DMS153 treated with DMSO at 0.1 percent for 48 hours (cell line): Measurements from ENCODE around the gene OVOL3.
A peak's percentile ranks its signal among the peaks of the same experiment; 100 is the strongest.
"Not testable (repeated sequence)": the region's sequence is repeated elsewhere in the genome, so short reads cannot be mapped to it uniquely, and the experiment has no call there.

Experiments
- DNase-seq: peaks from one replicate; lab custom pipeline; 2025; ENCODE audit not compliant: unreplicated experiment; lab: John Stamatoyannopoulos, UW

Gene OVOL3

DNA sequence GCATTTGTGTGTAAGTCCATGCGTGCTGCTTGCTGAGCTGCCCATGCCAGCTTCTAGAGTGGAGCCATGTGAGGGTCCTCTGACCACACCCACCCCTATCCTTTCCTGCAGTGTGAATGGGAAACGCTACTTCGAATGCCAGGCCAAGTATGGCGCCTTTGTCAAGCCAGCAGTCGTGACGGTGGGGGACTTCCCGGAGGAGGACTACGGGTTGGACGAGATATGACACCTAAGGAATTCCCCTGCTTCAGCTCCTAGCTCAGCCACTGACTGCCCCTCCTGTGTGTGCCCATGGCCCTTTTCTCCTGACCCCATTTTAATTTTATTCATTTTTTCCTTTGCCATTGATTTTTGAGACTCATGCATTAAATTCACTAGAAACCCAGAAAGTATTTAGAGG is 14.6 kb downstream of the OVOL3 start:
- DNase-seq, result no peak

DNA sequence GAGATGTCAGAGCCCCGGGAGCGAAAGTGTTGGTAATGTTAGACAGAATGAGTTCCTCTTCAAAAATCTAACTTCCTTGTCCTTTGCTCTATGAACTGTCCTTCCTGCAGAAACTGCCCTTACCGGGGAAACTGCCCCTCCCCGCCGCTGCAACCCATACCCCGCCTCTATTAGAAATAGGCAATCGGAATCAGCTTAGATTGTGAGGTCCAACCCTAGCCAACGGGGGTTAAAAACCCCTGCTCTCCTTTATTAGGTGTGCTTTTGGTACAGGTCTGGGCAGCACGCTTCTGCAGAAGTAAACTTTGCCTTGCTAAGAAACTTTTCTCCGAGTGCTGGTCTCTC is 17.4 kb downstream of the OVOL3 start:
- DNase-seq, result peak; percentile 51

DNA sequence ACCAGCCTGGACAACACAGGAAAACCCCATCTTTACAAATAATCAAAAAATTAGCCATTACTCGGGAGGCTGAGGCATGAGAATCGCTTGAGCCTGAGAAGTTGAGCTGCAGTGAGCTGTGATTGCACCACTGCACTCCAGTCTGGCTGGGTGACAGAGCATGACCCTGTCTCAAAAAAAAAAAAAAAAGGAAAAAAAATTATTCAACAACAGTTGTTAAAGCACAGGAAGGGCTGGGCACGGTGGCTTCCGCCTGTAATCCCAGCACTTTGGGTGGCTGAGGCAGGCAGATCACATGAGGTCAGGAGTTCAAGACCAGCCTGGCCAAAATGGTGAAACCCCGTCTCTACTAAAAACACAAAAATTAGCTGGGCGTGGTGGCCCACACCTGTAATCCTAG is 20.3 kb downstream of the OVOL3 start:
- DNase-seq, result not testable (repeated sequence)

DNA sequence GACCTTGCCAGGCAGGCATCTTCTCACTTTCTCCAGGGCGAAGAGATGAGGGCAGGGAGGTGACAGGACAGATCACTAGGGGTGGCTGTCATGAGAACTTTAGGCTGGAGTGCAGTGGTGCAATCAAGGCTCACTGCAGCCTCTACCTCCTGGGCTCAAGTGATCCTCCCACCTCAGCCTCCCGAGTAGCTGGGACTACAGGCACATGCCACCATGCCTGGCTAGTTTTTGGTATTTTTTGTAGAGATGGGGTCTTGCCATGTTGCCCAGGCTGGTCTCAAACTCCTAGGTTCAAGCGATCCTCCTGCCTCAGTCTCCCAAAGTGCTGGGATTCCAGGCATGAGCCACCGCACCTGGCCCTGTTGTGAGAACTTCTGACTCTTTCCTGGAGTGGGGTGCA is 23.9 kb downstream of the OVOL3 start:
- DNase-seq, result not testable (repeated sequence)

DNA sequence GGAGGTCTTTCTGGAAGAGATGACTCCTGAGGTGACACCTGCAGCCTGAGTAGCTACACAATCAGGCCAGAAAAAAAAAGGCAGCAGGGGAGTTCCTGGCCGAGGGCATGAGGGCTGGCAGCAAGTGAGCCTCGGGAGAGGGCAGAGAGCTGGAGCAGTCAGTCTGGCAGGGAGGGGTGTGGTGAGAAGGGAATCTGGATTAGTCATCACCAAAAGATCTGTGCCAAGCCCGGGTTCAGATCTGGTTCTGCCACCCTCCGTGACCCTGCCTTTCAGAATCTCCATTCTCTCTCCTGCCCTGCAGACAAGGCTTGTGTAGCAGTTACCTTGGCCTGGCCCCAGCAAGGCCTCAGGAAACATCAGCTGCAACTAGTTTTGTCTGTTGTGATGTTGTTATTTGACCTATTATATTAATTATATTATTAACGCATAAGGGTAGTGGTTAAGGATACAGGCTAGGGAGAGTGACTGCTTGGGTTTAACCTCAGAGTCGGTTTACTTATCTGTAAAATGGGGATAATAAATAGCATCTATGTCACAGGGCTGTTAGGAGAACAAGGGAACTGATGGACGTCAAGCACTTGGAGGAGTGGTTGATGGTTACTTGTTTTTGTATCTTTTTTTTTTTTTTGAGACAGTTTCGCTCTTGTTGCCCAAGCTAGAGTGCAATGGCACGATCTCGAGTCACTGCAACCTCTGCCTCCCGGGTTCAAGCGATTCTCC is 26.2 kb downstream of the OVOL3 start:
- peak; percentile 64 for DNase-seq

DNA sequence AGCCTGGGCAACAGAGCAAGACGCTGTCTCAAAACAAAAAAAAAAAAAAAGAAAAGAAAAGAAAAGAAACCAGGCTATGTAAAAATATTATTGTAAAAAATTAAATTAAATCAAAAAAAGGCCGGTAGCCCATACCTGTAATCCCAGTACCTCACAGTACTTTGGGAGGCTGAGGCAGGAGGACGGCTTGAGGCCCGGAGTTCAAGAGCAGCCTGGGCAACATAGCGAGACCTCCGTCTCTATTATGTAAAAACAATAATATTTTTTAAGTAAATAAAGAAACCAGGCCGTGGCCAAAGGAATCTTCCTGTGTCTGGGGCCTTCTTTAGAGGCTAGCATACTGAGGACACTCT is 28.2 kb downstream of the OVOL3 start:
- no peak for DNase-seq

DNA sequence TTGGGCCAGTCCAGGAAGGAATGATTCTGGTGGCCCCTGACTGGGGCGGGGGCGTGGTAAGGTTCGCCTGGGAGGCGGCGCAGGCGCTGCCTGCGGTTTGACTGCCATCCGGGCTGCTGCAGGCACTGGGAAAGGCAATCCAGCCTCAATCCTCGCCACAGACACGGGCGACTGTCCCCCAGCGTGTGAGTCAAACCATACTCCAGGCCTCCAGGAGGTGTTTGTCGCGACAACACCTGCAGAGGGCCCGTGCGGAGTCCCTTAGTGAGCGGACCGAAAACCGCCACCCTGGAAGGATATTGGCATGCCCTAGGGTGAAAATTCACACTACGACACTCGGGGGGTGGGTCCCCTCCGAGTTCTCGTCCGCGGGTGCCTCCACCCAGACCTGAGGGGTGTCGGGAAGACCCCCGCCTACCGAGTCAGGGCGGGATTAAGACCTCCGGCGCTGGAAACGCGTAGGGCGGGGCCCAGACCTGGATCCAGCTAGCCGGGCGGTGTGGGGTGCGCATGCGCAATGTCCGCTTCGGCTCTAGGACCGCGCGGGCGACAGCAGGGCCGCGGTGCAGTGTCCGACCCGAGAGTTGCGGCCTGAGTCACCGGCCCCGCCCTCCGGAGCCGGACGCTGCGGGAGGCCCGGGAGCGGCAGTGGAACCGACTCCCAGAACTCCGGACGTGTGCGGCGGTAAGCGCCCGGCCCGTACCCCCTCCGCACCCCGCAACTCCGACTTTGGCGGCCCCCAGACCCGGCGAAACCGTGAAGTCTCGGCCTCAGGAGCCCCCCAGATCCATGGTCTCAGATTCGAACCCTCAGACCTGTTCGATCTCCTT is 28.7 kb downstream of the OVOL3 start, which contains the start of gene CAPNS1:
TSS of gene CAPNS1 (plus strand) at position 594 of the 831 bp plus-strand sequence. CDS start 946 bp downstream, outside the sequence.
- peak; percentile 94 for DNase-seq

DNA sequence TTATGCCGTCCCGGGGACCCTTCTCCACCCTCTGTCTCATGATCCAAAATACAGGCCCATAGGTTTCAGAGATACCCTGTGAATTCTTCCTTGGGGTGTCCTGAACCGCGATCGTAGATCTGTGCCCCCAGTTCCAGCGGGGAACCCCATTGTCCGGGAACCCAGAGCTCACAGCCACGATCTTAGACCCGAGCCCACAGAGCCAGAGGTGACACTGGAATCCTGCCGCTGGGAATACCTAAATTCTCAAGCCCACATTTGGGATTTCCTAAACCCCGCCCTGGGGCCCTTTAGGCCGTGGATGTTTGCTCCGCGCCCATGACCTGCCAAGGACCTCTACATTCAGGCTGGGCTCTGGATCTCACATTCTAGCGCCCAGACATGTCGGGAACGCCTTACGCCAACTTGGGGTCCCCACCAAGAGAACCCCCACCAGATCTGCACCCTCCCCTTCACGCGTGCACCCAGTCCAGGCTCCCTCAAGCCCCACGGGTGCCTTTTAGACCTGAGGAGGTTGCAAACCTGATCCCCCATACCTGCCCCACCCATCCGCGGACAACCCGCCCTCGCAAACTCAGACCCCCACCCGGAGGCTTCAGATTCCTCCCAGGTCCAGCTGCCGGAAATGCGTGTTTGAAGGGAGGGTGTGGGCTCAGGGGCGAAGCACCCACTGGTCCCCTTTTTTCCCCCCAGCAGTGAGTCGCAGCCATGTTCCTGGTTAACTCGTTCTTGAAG is 29.5 kb downstream of the OVOL3 start:
- DNase-seq, result peak; percentile 7

DNA sequence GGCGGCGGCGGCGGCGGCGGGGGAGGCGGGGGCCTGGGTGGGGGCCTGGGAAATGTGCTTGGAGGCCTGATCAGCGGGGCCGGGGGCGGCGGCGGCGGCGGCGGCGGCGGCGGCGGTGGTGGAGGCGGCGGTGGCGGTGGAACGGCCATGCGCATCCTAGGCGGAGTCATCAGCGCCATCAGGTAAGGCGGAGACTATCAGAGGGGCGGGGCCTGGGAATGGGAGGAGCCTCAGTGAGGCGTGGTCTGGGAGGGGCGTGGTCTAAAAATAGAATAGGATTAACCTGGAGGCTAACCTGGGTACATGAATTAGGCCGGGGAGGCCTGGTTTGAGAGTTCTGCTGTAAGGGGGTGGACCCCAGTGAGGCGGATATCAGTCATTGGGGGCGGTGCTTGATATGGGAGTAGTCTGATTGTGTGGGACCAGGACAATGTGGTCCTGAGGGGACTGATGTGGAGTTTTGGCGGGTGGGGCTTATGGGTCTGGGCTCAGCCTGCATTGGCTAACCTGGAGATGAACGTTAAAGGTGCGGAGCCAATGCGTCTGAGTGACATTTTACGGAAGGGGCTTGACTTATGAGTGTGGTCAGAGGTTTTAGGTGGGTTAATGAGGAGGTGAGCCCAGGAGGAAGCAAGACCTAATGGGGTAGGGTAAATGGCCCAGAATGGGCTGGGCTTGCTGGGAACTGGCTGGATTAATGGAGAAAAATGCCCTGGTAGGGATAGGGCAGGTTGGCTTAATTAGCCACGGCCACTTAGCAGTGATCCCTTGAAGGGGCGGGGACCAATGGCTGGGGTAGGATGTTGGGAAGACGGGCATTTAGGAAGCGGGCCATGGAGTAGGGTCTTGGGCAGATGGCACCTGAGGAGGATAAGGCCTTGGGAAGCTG is 30.3 kb downstream of the OVOL3 start:
- peak; percentile 69 for DNase-seq

DNA sequence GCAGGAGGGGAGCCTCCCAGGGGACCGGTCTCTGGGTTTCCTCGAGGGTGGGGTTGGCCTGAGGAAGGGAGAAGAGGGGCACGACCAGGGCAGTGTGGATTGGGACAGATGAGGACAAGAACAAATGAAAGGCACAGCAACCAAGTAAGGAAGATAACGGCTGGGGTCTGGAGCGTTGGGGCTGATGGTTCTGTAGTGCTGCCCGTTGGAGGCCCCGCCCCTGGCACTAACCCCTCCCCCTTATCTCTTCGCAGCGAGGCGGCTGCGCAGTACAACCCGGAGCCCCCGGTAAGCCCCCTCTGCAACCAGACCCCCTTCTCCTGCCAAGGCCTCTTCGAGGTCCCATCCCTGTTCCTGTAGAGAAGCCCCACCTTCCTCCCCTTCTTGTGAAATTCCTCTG is 31.1 kb downstream of the OVOL3 start:
- DNase-seq, result no peak

DNA sequence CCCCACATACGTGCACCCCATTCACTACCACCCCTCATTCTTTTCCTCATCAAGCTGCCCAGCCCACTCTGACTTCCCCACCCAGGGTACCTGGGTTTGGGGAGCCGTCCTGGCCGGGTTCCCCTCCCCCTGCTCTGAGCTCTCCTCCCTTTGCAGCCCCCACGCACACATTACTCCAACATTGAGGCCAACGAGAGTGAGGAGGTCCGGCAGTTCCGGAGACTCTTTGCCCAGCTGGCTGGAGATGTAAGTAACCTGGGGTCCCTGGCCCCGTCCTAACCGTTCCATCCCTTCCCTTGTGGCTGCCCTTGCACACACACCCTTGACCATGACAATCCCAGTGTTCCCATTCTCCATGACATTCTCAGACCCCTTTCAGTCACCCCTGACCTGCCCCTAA is 31.6 kb downstream of the OVOL3 start:
- no peak for DNase-seq

DNA sequence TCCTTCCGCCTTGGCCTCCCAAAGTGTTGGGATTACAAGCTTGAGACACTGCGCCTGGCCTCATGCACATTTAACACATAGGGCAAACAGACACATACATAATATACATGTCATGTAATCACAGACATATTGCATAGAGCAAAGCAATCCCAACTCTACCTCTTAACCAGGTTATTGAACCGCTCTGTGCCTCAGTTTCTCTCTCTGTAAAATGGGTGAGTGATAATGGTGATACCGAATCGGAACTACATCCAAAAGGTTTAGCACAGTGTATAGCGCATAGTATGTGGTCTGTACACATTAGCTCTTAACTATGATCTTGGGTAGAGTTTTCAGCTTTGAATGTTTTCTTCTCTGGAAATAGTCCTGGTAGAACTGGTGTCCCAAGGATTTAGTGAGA is 33.7 kb downstream of the OVOL3 start:
- DNase-seq, result no peak

DNA sequence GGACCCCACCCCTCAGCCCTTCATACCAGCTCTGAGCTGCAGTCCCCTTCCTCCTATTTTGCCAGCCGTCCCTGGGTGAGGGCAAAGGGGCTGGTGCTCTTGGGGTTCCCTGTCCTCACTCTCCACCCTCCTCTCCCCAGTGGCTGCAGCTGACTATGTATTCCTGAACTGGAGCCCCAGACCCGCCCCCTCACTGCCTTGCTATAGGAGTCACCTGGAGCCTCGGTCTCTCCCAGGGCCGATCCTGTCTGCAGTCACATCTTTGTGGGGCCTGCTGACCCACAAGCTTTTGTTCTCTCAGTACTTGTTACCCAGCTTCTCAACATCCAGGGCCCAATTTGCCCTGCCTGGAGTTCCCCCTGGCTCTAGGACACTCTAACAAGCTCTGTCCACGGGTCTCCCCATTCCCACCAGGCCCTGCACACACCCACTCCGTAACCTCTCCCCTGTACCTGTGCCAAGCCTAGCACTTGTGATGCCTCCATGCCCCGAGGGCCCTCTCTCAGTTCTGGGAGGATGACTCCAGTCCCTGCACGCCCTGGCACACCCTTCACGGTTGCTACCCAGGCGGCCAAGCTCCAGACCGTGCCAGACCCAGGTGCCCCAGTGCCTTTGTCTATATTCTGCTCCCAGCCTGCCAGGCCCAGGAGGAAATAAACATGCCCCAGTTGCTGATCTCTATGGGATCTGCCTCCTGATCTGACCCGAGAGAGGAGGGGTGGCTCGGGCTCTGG is 38.9 kb downstream of the OVOL3 start:
- no peak for DNase-seq

DNA sequence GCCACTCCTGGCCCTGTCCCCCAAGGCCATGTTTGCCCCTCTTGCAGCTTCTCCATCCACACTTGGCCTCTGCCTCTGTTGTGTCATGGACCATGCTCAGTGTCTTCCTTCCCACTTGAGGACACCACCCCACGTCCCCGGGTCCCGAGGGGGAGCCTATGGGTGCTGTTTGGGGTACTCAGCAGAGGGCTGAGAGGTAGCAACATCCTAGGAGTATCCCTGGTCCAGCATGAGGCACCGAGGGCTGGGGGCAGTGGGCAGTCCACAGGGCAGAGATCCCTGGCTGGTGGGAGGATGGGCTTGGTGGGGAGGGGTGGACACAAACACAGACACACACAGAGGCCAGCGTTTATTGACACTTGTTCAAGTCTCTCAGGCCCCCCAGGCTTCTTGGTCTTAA is 39.6 kb downstream of the OVOL3 start:
- DNase-seq, result no peak

DNA sequence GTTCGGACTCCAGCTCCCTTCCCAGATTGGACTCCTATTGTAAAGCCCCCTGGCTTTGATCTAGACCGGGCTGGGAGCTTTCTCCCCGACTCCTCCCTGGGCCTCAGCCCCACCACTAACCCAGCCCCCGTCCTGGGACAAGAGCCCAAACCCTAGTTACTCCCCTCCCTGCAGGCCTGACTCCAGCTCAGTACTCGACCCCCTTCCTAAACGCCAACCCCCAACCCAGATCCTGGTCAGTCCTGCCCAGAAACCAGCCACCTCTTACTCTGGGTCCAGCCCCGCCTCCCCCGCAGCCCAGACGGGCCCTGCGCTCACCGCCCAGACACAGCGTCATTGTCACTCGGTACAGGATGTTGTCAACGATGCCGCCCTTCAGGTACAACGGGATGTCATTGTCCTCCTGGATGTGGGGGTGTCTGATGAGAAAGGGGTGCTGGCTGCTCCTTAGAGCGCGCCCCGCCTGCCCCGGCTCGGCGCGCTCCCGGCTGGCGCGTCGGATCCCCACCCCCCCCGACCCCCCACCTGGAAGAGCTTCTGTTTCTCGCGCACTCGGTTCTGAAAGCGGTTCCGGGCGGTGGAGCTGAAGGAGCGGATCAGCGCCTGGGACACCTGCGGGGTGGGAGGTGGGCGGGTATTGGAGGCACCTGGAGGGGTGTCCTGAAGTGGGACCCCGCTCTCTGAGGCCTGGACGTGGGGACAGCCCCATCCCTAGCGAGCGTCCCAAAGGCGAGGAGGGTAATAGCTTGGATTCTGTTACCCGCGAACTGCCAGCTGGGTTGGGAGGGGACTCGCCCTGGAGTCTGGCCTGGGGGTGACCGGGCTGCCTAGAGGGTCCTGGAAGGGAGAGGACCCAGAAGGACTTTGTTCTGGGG is 40.4 kb downstream of the OVOL3 start:
- DNase-seq, result no peak

DNA sequence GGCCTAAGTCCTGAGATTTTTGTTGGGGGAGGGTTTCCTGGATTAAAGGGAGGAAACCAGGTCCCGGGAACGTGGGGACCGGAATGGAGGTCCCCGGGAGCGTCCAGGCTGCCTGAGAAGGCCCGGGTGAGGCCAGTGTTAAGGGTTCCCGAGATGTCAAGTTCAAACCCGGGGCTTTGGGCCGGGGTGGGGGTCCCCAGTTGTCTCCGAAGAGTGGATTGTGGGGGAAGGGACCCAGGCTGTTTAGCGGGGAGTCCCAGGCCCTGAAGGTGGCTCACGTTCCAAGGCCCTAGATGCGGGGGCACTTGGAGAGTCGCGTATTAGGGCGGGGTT is 41.0 kb downstream of the OVOL3 start:
- no peak for DNase-seq

DNA sequence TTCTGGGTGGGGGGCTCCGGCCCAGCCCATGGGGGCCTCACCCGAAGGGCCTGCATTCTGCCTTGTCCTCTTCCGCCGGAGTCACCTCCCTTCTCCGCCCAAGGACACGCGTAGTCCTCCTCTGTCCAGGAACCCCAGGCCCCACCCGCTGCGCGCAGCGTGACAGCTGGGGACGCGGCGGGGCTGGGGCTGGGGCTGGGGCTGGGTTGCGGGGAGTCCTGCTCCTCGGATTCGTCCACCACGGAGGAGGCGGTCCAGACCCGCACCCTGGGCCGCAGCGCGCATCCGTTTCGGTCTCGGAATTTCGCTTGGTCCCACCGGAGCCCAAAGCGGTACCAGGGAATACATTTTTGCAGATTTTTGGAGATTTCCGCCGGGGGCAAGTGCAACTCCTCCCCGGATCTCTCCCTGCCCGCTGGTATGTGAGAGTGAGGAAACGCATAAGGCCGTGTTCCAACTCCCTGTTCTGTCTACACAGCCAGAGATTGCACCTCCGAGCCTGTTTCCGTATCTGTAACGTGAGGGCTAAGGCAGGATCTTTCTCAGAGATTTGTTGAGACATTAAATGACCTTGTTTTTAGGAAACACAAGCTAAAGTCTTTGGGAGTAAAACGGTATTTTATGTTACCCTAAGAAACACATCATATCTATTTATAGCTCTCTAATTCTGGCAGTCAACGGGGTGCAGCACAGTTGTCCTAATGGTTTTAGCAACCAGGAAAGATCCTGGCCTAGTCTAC is 41.6 kb downstream of the OVOL3 start, which contains the start of gene COX7A1:
TSS of gene COX7A1 (minus strand) at position 96 of the 740 bp plus-strand sequence. CDS start at position 56, 40 bp downstream.
- DNase-seq, result no peak

DNA sequence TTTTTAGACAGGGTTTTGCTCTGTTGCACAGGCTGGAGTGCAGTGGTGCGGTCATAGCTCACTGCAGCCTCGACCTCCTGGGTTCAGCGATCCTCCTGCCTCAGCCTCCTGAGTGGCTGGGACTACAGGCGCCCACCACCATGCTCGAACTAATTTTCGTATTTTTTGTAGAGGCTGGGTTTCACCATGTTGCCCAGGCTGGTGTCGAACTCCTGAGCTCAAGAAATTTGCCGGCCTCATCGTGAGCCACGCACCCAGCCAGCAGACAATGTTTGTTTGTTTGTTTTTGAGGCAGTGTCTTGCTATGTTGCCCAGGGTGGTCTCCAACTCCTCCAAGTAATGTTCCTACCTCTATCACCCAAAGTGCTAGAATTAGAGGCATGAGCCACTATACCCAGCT is 42.2 kb downstream of the OVOL3 start:
- DNase-seq, result no peak
